Myocyte (in vitro differentiated cells): ENCODE data around the gene BIRC2. TPM values are rescaled to one million over a fixed set of nuclear protein-coding genes. Genes with fewer than 3 reads are reported as not detected.

Experiments
- total RNA-seq: library from RNA; depleted of rRNA; stranded (reverse); fragments of >200 nt; gene quantifications from 2 replicates; pipeline ENCODE4 v1.2.3, GENCODE V29; 2014

BIRC2 gene
- total RNA-seq, 1 donor from 2014 or later = 57.2 TPM

Other genes with a start within 250 kb of the BIRC2 start
- gene YAP1, start 236.8 kb upstream of the BIRC2 start, total RNA-seq = 68.5 and 69.1 TPM in 2 replicates
- gene BIRC3, start 29.7 kb upstream of the BIRC2 start, total RNA-seq = 0.16 and 0.62 TPM in 2 replicates
- 126 and 144 TPM in 2 replicates for gene TMEM123, start 105.6 kb downstream of the BIRC2 start, total RNA-seq
- not detected in 2 replicates for gene MMP7, start 183.5 kb downstream of the BIRC2 start, total RNA-seq